Heart left ventricle (tissue), 16 donors: ENCODE data around the gene GLO1. TPM values are rescaled to one million over a fixed set of nuclear protein-coding genes. Genes with fewer than 3 reads are reported as not detected.

Experiments
- ATAC-seq, 4 donors: fragments of 200-7000 bp; cut with Tn5 transposase; one replicate each; pipeline ENCODE4 v1.9.1; 2020 to 2022; ENCODE audit warnings: moderate library complexity in 4 of 4, mild to moderate bottlenecking in 3 of 4, moderate number of reproducible peaks in 1 of 4
- DNase-seq, 5 donors: peaks; one replicate each; pipeline ENCODE4 v3.0.0-alpha.2; 2020
- H3K27ac ChIP-seq, 12 donors: fragments of 200-600 bp; sonication (generic) in 4 of 12; one replicate each; pipeline versions ENCODE4 v1.5.0 to v1.8.0; 2016 to 2022; ENCODE audit warnings: mild to moderate bottlenecking in 2 of 12
- H3K27me3 ChIP-seq, 9 donors: fragments of 200-600 bp; sonication (generic) in 2 of 9; one replicate each; pipeline versions ENCODE4 v1.5.1 to v1.8.0; 2016 to 2022; ENCODE audit warnings: mild to moderate bottlenecking in 3 of 9
- H3K36me3 ChIP-seq, 9 donors: fragments of 200-600 bp; sonication (generic) in 2 of 9; one replicate each; pipeline versions ENCODE4 v1.5.0 to v1.8.0; 2018 to 2022; ENCODE audit warnings: mild to moderate bottlenecking in 2 of 9
- H3K4me1 ChIP-seq, 12 donors: fragments of 200-600 bp; sonication (generic) in 4 of 12; one replicate each; pipeline versions ENCODE4 v1.5.0 to v1.8.0; 2016 to 2022; ENCODE audit warnings: mild to moderate bottlenecking in 3 of 12
- H3K4me3 ChIP-seq, 12 donors: fragments of 200-600 bp; sonication (generic) in 4 of 12; one replicate each; pipeline versions ENCODE4 v1.5.0 to v1.8.0; 2017 to 2022; ENCODE audit warnings: mild to moderate bottlenecking in 9 of 12, moderate library complexity in 4 of 12
- H3K9me3 ChIP-seq, 12 donors: fragments of 200-600 bp; sonication (generic) in 4 of 12; one replicate each; pipeline versions ENCODE4 v1.5.0 to v1.8.0; 2016 to 2022; ENCODE audit warnings: mild to moderate bottlenecking in 1 of 12
- CTCF ChIP-seq, 12 donors: fragments of 200-600 bp; sonication (generic) in 4 of 12; IDR thresholded peaks; one replicate each; pipeline versions ENCODE4 v1.5.0 to v1.8.0; 2018 to 2022; ENCODE audit warnings: antibody characterized with exemption in 12 of 12, mild to moderate bottlenecking in 5 of 12
- POLR2A ChIP-seq, 2 donors: fragments of 450-650 bp; IDR thresholded peaks; one replicate each; pipeline ENCODE4 v1.6.1; 2017; ENCODE audit warnings: antibody characterized with exemption in 2 of 2, mild to moderate bottlenecking in 2 of 2, moderate library complexity in 2 of 2
- WGBS, 4 donors: extraction: QIAGEN DNeasy Blood & Tissue Kit in 2 of 4; methylation state at CpG; one replicate each; pipeline versions ENCODE4 v1.1.5 to v1.1.7; 2013 to 2018; 5-methylcytosine and 5-hydroxymethylcytosine counted together
- intact Hi-C, 10 donors: fragments of 100-400 bp; cut with DNase I; formaldehyde crosslinking; loops; one replicate each; pipeline versions ENCODE4 v1.11.1 to v1.14.2; 2022
- polyA plus RNA-seq, 2 donors: library from polyadenylated mRNA; stranded (reverse); fragments of 200-250 nt; gene quantifications; one replicate each; pipeline ENCODE4 v1.2.3, GENCODE V29; 2013
- total RNA-seq, 9 donors: library from RNA; depleted of rRNA in 2 of 9; stranded (reverse); fragments of >200 nt in 2 of 9; fragmentation: NEBNext Ultra II Directional in 3 of 9; extraction: Animal tissue kit (Norgen Biotek cat#: 25700) in 3 of 9; gene quantifications; one replicate each; pipeline versions ENCODE4 v1.1.0 to v1.2.4, GENCODE V29; 2016 to 2023
- donor health status: ischemic (EF 13 %, LVEDD 7.1; RV severe dilation, severe dysfunction).
- donor health status: healthy with polysubstance abuse.
- donor health status: DM: no; HTN: yes; CAD: no.
- donor health status: DM: no; HTN: no; CAD: no.
- donor health status: ischemic (EF 25% LVEDD 6.9; RV normal size, moderate dysfunction).
- donor health status: ischemic (EF 25% LVEDD 5.7; RV mildly dilated, moderate dysfunction).
- donor health status: healthy.
- donor health status: DM: yes; HTN: yes; CAD: no.
- donor health status: ischemic (EF 35%, LVEDD 5.7; RV mildly dilated, moderate dysfunction).
- donor health status: nonischemic (EF 11% LVEDD 7.7; RV severe dilation, severe dysfunction).
- donor health status: DM: yes; HTN: yes; CAD: no.
- donor health status: PGD.
- donor health status: ischemic (EF 29% LVEDD 5.4; RV normal size, mild dysfunction).
- donor health status: nonischemic (EF 23%, LVEDD 6.1; RV moderate dilation, normal function).

GLO1 gene
- total and polyA plus RNA-seq, 11 donors, result 73.6 to 123 (median 86.4) TPM

- Histone ChIP-seq H3K27me3 (no peaks in the 10 kb centered on the region), H3K27ac (no peak overlapping the region), H3K4me1 (peaks cover 0 to 6% (median 0%) of the 10 kb centered on the region in 12 donors), H3K4me3 (no peak overlapping the region), H3K9me3 (no peaks in the 10 kb centered on the region), H3K36me3 (peaks cover 0 to 87% (median 56%) of the 10 kb centered on the region in 9 donors)
- no peak for TF ChIP-seq CTCF (IDR thresholded peaks at IDR 0.05)
- TF ChIP-seq POLR2A (IDR thresholded peaks at IDR 0.05), result no peak
- ATAC-seq (no peak), DNase-seq (no peak)
- intact Hi-C loops, result loop anchor here in 1 of 10 donors (10.0 kb wide), 1 partner anchor 183 kb away; no protein-coding TSS in a partner anchor
- 68 to 86% (median 82%) methylated on average over 7 of the region's 7 CpGs for WGBS, 4 donors
Observed at GRCh38 chr6:38678178-38678760, 24.7 kb downstream of the GLO1 start.

- TF ChIP-seq POLR2A (IDR thresholded peaks at IDR 0.05), result no peak
- TF ChIP-seq CTCF (IDR thresholded peaks at IDR 0.05), result no peak
- DNase-seq (no peak), ATAC-seq (no peak)
- 61 to 79% (median 66%) methylated on average over 1 of the region's 1 CpG for WGBS, 4 donors
- Histone ChIP-seq H3K4me1 (peaks cover 0 to 6% (median 0%) of the 10 kb centered on the region in 12 donors), H3K9me3 (no peaks in the 10 kb centered on the region), H3K36me3 (peaks cover 0 to 75% (median 47%) of the 10 kb centered on the region in 9 donors), H3K27ac (no peak overlapping the region), H3K27me3 (no peaks in the 10 kb centered on the region), H3K4me3 (no peak overlapping the region)
- intact Hi-C loops, result loop anchor here in 1 of 10 donors (10.0 kb wide), 1 partner anchor 182 kb away; no protein-coding TSS in a partner anchor
Observed at GRCh38 chr6:38676974-38677544, 25.9 kb downstream of the GLO1 start.

GRCh38 chr6:38676236-38676973, 26.5 kb downstream of the GLO1 start:
- ATAC-seq (no peak), DNase-seq (no peak)
- TF ChIP-seq CTCF (IDR thresholded peaks at IDR 0.05) (no peak), POLR2A (IDR thresholded peaks at IDR 0.05) (no peak)
- 77 to 82% (median 80%) methylated on average over 2 of the region's 2 CpGs for whole genome bisulfite sequencing, 4 donors
- no peaks in the 10 kb centered on the region for H3K9me3 ChIP-seq
- H3K4me1 ChIP-seq, result peaks cover 0 to 6% (median 0%) of the 10 kb centered on the region in 12 donors
- H3K27me3 ChIP-seq, result no peaks in the 10 kb centered on the region
- no peak overlapping the region for H3K27ac ChIP-seq
- H3K4me3 ChIP-seq, result no peak overlapping the region
- peaks cover 0 to 68% (median 41%) of the 10 kb centered on the region in 9 donors for H3K36me3 ChIP-seq
- intact Hi-C loops, result loop anchor here in 1 of 10 donors (10.0 kb wide), 1 partner anchor 182 kb away; no protein-coding TSS in a partner anchor
